Breast epithelium (tissue), 3 donors: ENCODE measurements around the gene TMSB15B.

Experiments
- POLR2A ChIP-seq: fragments of 450-650 bp; IDR thresholded peaks from one replicate; pipeline ENCODE4 v1.6.1; 2016; ENCODE audit warnings: antibody characterized with exemption, mild to moderate bottlenecking, moderate library complexity
- POLR2AphosphoS5 ChIP-seq, 3 donors: sonication (generic); formaldehyde crosslinking; IDR thresholded peaks; one replicate each; pipeline ENCODE4 v1.6.1; 2017; ENCODE audit warnings: antibody characterized with exemption in 3 of 3
- TF ChIP-seq, protein P1 (sequence below), 3 donors: fragments of 450-650 bp; IDR thresholded peaks; one replicate each; pipeline ENCODE4 v1.5.1; 2016 to 2017; ENCODE audit warnings: antibody characterized with exemption in 3 of 3, mild to moderate bottlenecking in 3 of 3, moderate library complexity in 3 of 3

DNA sequence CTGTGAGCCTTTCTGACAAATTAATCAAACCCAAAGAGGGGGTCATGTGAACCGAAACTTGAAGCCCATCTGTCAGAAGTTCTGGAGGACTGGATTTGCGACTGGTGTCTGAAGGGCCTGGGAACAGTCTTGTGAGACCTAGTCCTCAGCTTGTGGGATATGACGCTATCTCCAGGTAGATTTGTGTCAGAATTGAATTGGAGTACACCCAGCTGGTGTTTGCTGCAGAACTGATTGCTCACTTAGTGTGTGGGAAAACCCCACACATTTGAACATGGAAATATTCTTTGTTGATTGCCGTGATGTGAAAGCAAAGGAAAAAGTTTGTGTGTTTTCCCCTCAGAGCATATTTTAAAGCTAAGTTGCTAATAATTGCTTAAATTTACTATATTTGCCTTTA lies 30.3 kb upstream of the TMSB15B start:
- TF ChIP-seq, protein P1, sequence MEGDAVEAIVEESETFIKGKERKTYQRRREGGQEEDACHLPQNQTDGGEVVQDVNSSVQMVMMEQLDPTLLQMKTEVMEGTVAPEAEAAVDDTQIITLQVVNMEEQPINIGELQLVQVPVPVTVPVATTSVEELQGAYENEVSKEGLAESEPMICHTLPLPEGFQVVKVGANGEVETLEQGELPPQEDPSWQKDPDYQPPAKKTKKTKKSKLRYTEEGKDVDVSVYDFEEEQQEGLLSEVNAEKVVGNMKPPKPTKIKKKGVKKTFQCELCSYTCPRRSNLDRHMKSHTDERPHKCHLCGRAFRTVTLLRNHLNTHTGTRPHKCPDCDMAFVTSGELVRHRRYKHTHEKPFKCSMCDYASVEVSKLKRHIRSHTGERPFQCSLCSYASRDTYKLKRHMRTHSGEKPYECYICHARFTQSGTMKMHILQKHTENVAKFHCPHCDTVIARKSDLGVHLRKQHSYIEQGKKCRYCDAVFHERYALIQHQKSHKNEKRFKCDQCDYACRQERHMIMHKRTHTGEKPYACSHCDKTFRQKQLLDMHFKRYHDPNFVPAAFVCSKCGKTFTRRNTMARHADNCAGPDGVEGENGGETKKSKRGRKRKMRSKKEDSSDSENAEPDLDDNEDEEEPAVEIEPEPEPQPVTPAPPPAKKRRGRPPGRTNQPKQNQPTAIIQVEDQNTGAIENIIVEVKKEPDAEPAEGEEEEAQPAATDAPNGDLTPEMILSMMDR (IDR thresholded peaks at IDR 0.05), result no peak
- TF ChIP-seq POLR2AphosphoS5 (IDR thresholded peaks at IDR 0.05), result no peak
- no peak for TF ChIP-seq POLR2A
